Suprapubic skin (tissue), 3 donors: ENCODE data around the gene NES.

Experiments used
- POLR2A ChIP-seq, 2 donors: fragments of 450-650 bp; IDR thresholded peaks; one replicate each; pipeline ENCODE4 v1.6.1; 2017; ENCODE audit warnings: antibody characterized with exemption in 2 of 2, mild to moderate bottlenecking in 2 of 2, moderate library complexity in 2 of 2
- TF ChIP-seq, protein P1 (sequence below), 2 donors: fragments of 200-600 bp in 1 of 2; fragments of 450-650 bp in 1 of 2; sonication (generic) in 1 of 2; IDR thresholded peaks; one replicate each; pipeline ENCODE4 v1.5.1; 2016 to 2019; ENCODE audit warnings: antibody characterized with exemption in 2 of 2, mild to moderate bottlenecking in 1 of 2, moderate library complexity in 1 of 2

DNA sequence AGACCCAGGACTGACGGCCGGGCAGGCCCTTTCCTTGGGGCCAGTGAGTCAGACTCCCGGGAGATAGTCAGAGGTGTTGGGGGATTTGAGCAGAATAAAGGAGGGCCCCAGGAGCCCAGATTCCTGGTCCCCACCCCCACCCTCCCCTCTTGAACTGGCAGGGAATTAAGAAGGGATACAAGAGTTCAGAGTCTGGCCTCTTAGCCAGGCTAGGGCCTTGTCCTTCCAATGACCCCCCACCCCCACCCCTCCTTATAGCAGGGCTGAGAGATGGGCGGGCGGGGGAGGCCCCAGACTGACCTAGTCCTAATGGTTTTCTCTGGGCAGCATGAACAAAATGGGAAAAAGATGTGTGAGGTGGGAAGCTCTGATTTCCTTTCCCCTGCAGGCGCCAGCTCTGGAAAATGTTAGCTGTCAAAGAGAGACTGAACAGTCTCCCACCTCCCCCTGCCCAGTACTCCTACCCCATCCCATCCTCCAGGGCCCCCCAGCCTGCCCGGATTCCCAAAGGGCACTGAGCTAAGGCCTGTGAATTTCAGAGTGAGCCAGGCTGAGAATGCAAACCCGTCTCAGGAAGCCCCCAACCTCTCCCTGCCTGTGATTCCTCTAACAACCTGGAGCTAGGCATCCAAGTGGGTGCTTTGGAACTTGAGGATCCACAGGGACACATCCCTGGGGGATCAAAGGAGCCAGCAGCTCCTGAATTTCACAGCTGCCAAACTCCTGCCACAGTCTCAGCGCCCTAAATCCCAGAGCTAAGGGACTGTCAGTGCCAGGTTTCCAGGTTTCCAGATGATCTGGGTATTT is 34.0 kb upstream of the NES start:
- TF ChIP-seq, protein P1, sequence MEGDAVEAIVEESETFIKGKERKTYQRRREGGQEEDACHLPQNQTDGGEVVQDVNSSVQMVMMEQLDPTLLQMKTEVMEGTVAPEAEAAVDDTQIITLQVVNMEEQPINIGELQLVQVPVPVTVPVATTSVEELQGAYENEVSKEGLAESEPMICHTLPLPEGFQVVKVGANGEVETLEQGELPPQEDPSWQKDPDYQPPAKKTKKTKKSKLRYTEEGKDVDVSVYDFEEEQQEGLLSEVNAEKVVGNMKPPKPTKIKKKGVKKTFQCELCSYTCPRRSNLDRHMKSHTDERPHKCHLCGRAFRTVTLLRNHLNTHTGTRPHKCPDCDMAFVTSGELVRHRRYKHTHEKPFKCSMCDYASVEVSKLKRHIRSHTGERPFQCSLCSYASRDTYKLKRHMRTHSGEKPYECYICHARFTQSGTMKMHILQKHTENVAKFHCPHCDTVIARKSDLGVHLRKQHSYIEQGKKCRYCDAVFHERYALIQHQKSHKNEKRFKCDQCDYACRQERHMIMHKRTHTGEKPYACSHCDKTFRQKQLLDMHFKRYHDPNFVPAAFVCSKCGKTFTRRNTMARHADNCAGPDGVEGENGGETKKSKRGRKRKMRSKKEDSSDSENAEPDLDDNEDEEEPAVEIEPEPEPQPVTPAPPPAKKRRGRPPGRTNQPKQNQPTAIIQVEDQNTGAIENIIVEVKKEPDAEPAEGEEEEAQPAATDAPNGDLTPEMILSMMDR (IDR thresholded peaks at IDR 0.05) = no peak
- TF ChIP-seq POLR2A (IDR thresholded peaks at IDR 0.05) = no peak
